Measurements from ENCODE around the gene AKR7A2. TPM values are rescaled to one million over a fixed set of nuclear protein-coding genes. Genes with fewer than 3 reads are reported as not detected.
A peak's percentile ranks its signal among the peaks of the same experiment; 100 is the strongest.

AKR7A2 gene
- total and polyA plus RNA-seq, 9 of the 15 experiments (the other 6 are each of a cell fraction or from before 2014, with no cell fraction given): 2.0 to 78.4 (median 49.4) TPM

- no peak overlapping the region for H3K27ac ChIP-seq (ENCODE audit: extremely low read depth, low read depth, low read length)
- H4K20me1 ChIP-seq (replicated peaks; ENCODE audit: control insufficient read depth, insufficient read depth, low read length): peaks cover 3% of the 10 kb centered on the region; the same call in 1 of the 2 replicates
- no peaks in the 10 kb centered on the region for H3K9me1 ChIP-seq (ENCODE audit: control insufficient read depth, insufficient read depth, low read length)
- 0 out of 4 replicates have a peak overlapping the region, but pooled peaks of 1 of the 2 experiments have one; percentile 22 for H3K9ac ChIP-seq (ENCODE audit: insufficient read depth in 1 of 2, low read depth in 2 of 2, low read length in 2 of 2)
- no peak for DNase-seq (ENCODE audit: extremely low read depth in 1 of 4, low spot score in 3 of 4)
- no peak overlapping the region for H3K4me3 ChIP-seq
- no peak for FAIRE-seq
- intact Hi-C loops (cut with micrococcal nuclease) (no loop called here), in situ Hi-C loops (cut with MboI) (no loop called here)
- no peak overlapping the region for H2AFZ ChIP-seq (ENCODE audit: low read depth, low read length)
- peaks cover 0 to 13% of the 10 kb centered on the region in 2 experiments; a peak in 3 of 5 replicates for H3K4me1 ChIP-seq (replicated peaks in 1 of 2; ENCODE audit: control insufficient read depth in 2 of 2, insufficient read depth in 2 of 2, low read length in 2 of 2)
- H3K4me2 ChIP-seq (ENCODE audit: insufficient read depth, low read length): no peak overlapping the region
- TF ChIP-seq MED1 (CRISPR knock-in tag; IDR thresholded peaks at IDR 0.05; ENCODE audit: borderline replicate concordance) (no peak), HDAC8 (tag; IDR thresholded peaks at IDR 0.05) (no peak), RBM22 (IDR thresholded peaks at IDR 0.05; ENCODE audit: low read depth, low read length, poor library complexity, severe bottlenecking) (peak; percentile 79), POLR2G (IDR thresholded peaks at IDR 0.05; ENCODE audit: low read depth, low read length) (peak; percentile 42)
- H3K27me3 ChIP-seq (ENCODE audit: control insufficient read depth in 2 of 2, insufficient read depth in 2 of 2, low read length in 2 of 2): no peaks in the 10 kb centered on the region
- ChIA-PET POLR2A (interaction anchor here (0.6 to 0.9 kb wide), 2 partner anchors 274 to 307 kb away, joined by 3 read pairs; no protein-coding TSS in a partner anchor), CTCF (ENCODE audit: low intra/inter-chr PET ratio) (no interaction called here)
- no peaks in the 10 kb centered on the region for H3K9me3 ChIP-seq (replicated peaks; ENCODE audit: control insufficient read depth, insufficient read depth, low read depth, low read length)
- no peaks in the 10 kb centered on the region for H3K79me2 ChIP-seq (ENCODE audit: control insufficient read depth, insufficient read depth, low read length)
- 98% methylated on average over 14 of the region's 14 CpGs for WGBS (ENCODE audit: insufficient coverage, low coverage, missing lambda C conversion rate)
- peaks cover 56% of the 10 kb centered on the region; the same call in 2 of the 3 replicates for H3K36me3 ChIP-seq (ENCODE audit: control insufficient read depth, insufficient read depth, low read length)
- no TSS peak for BruUV-seq (replicated peaks)
- ATAC-seq: no peak
Measured at GRCh38 chr1:19352839-19353238, 40.9 kb upstream of the AKR7A2 start.

- peak overlapping the region in 1 of 2 experiments; percentile 50; a peak in 1 of 4 replicates for H3K9ac ChIP-seq (ENCODE audit: insufficient read depth in 1 of 2, low read depth in 2 of 2, low read length in 2 of 2)
- WGBS (ENCODE audit: insufficient coverage, low coverage, missing lambda C conversion rate): 91% methylated on average over 10 of the region's 10 CpGs
- H4K20me1 ChIP-seq (replicated peaks; ENCODE audit: control insufficient read depth, insufficient read depth, low read length): peaks cover 3% of the 10 kb centered on the region; the same call in 1 of the 2 replicates
- H3K36me3 ChIP-seq (ENCODE audit: control insufficient read depth, insufficient read depth, low read length): peaks cover 54% of the 10 kb centered on the region; the same call in 2 of the 3 replicates
- H3K27ac ChIP-seq (ENCODE audit: extremely low read depth, low read depth, low read length): no peak overlapping the region
- in situ Hi-C loops (cut with MboI) (no loop called here), intact Hi-C loops (cut with micrococcal nuclease) (no loop called here)
- H2AFZ ChIP-seq (ENCODE audit: low read depth, low read length): no peak overlapping the region
- no peaks in the 10 kb centered on the region for H3K27me3 ChIP-seq (ENCODE audit: control insufficient read depth in 2 of 2, insufficient read depth in 2 of 2, low read length in 2 of 2)
- no peak overlapping the region for H3K4me3 ChIP-seq
- H3K4me2 ChIP-seq (ENCODE audit: insufficient read depth, low read length): no peak overlapping the region
- FAIRE-seq (no peak), ATAC-seq (no peak), DNase-seq (ENCODE audit: extremely low read depth in 1 of 4, low spot score in 3 of 4) (no peak)
- BruUV-seq (replicated peaks): no TSS peak
- H3K9me3 ChIP-seq (replicated peaks; ENCODE audit: control insufficient read depth, insufficient read depth, low read depth, low read length): no peaks in the 10 kb centered on the region
- no peaks in the 10 kb centered on the region for H3K9me1 ChIP-seq (ENCODE audit: control insufficient read depth, insufficient read depth, low read length)
- peaks cover 0 to 13% of the 10 kb centered on the region in 2 experiments; a peak in 3 of 5 replicates for H3K4me1 ChIP-seq (replicated peaks in 1 of 2; ENCODE audit: control insufficient read depth in 2 of 2, insufficient read depth in 2 of 2, low read length in 2 of 2)
- ChIA-PET CTCF (ENCODE audit: low intra/inter-chr PET ratio) (no interaction called here), POLR2A (interaction anchor here (0.6 kb wide), 1 partner anchor 13 kb away, joined by 4 read pairs; no protein-coding TSS in a partner anchor)
- no peak for TF ChIP-seq CREB3L1 (IDR thresholded peaks at IDR 0.05; ENCODE audit: borderline replicate concordance, low read depth)
- 0 out of 2 replicates have a peak, but pooled peaks have one; percentile 27 for TF ChIP-seq POLR2G (IDR thresholded peaks at IDR 0.05; ENCODE audit: low read depth, low read length)
- peak; percentile 59 for TF ChIP-seq RBM22 (IDR thresholded peaks at IDR 0.05; ENCODE audit: low read depth, low read length, poor library complexity, severe bottlenecking)
- H3K79me2 ChIP-seq (ENCODE audit: control insufficient read depth, insufficient read depth, low read length): no peaks in the 10 kb centered on the region
Measured at GRCh38 chr1:19351873-19352272, 39.9 kb upstream of the AKR7A2 start.

Measured in K562 (cell line).